Immature natural killer cell (primary cell): ENCODE data around the gene SUSD6. TPM values are rescaled to one million over a fixed set of nuclear protein-coding genes. Genes with fewer than 3 reads are reported as not detected.
"Not testable (repeated sequence)": the region's sequence is repeated elsewhere in the genome, so short reads cannot be mapped to it uniquely, and the experiment has no call there.

Experiments
- DNase-seq, 3 donors: peaks; one replicate each; pipeline ENCODE4 v3.0.0; 2022; ENCODE audit warnings: mixed read lengths in 1 of 3
- H3K27ac Mint-ChIP-seq, 6 donors: one replicate each; pipeline ENCODE4 v1.8.0; 2020; ENCODE audit warnings: mixed read lengths in 6 of 6, mild to moderate bottlenecking in 5 of 6, inconsistent platforms in 4 of 6, moderate library complexity in 3 of 6
- H3K27me3 Mint-ChIP-seq, 3 donors: one replicate each; pipeline ENCODE4 v1.8.0; 2020 to 2021; ENCODE audit warnings: low read depth in 3 of 3, mild to moderate bottlenecking in 3 of 3, mixed read lengths in 3 of 3, moderate library complexity in 3 of 3, inconsistent platforms in 1 of 3
- H3K36me3 Mint-ChIP-seq, 3 donors: one replicate each; pipeline ENCODE4 v1.8.0; 2020; ENCODE audit warnings: mixed read lengths in 3 of 3, inconsistent platforms in 2 of 3, mild to moderate bottlenecking in 2 of 3
- H3K4me1 Mint-ChIP-seq, 2 donors: one replicate each; pipeline ENCODE4 v1.8.0; 2020; ENCODE audit warnings: inconsistent platforms in 2 of 2, mild to moderate bottlenecking in 2 of 2, mixed read lengths in 2 of 2, moderate library complexity in 1 of 2
- H3K4me3 Mint-ChIP-seq, 5 donors: one replicate each; pipeline ENCODE4 v1.8.0; 2020; ENCODE audit warnings: mild to moderate bottlenecking in 5 of 5, mixed read lengths in 5 of 5, inconsistent platforms in 3 of 5, moderate library complexity in 3 of 5
- H3K9me3 Mint-ChIP-seq, 6 donors: one replicate each; pipeline ENCODE4 v1.8.0; 2020; ENCODE audit warnings: mild to moderate bottlenecking in 6 of 6, mixed read lengths in 6 of 6, inconsistent platforms in 4 of 6, moderate library complexity in 3 of 6
- polyA plus RNA-seq, 3 donors: library from polyadenylated mRNA; unstranded; fragments of 300-500 nt; fragmentation: Illumina TruSeq; gene quantifications; one replicate each; pipeline ENCODE4 v1.2.3, GENCODE V29; 2021

Gene SUSD6
- polyA plus RNA-seq, 3 donors from 2014 or later: 13.0 to 24.1 (median 15.5) TPM

DNA sequence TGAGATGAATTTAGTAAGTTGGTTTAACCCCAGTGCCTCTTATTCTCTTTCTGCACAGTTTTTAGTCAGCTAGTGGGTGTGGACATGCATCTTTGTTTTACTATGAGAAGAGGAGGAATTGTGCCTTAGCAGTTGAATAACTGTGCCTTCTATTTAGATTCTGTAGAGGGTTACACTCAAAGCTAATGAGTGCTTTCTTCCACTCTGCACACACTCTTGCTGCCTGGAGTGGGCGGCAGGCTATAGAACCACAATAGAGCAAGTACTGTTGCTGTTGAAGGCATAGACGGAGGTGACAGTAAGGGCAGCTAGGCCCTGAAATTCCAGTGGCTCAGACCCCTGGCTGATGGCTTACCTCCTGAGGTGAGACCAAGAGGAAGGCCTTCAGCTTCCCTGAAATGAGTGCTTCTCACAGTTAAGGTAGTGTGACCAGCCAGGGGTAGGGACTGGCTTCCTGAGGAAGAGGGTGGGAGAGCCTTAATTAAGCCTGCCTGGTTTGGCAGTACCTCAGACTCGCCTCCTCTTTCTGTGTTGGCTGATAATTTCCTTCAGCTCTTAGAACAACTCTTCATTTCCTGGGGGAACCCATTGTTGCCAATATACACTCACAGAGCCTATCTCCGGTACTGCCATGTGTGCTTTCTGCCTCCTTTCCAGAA lies 24.7 kb downstream of the SUSD6 start:
- Mint-ChIP-seq H3K27ac (peak overlapping the region; percentile 58 to 97 (median 94)), H3K9me3 (peaks cover 0 to under 1% (median 0%) of the 10 kb centered on the region in 6 donors), H3K36me3 (peaks cover 1 to 3% (median 3%) of the 10 kb centered on the region in 3 donors), H3K27me3 (peaks cover 5 to 18% (median 11%) of the 10 kb centered on the region in 3 donors), H3K4me3 (peak overlapping the region; percentile 67 to 84 (median 78)), H3K4me1 (peaks cover 95 to 99% of the 10 kb centered on the region in 2 donors)
- no peak for DNase-seq

DNA sequence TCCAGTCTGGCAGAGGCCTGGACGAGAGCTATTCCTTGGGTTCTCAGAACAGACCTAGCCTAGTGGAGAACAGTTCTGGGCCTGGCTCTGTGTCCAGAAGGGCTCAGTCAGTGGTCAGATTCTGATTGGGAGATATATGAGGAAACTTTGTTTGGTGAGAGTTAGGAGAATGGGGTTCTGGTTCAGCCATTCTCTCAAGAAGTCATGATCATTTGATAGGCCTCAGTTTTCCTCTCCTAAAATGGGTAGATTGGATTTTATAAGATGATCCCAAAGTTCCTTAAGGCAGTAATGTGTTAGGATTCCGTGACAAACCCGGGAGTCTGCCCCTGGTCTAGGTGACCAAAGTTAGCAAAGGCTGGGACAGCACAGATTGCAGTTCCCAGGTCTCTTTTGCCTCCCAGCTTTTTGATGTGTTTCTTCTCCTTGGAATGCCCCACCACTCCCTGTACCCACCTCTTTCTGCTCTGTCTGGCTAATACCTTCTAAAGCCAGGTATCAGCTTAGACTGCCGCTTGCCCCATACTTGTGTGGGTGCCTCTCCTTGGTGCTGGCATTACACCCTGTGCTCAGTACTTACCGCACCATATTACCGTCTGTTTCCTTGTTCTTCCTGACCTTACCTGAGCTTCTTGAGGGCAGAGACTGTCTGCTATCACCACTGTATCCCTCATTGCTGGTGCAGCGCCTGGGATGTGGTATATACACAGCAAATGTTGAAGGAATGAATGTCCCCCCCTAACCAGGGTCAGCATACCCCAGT lies 25.5 kb downstream of the SUSD6 start:
- Mint-ChIP-seq H3K9me3 (peaks cover 0 to 1% (median 0%) of the 10 kb centered on the region in 6 donors), H3K27ac (peak overlapping the region; percentile 58 to 97 (median 94)), H3K27me3 (peaks cover 5 to 18% (median 11%) of the 10 kb centered on the region in 3 donors), H3K4me1 (peaks cover 94 to 99% of the 10 kb centered on the region in 2 donors), H3K4me3 (peak overlapping the region; percentile 67 to 84 (median 78)), H3K36me3 (peaks cover 5 to 7% (median 6%) of the 10 kb centered on the region in 3 donors)
- no peak for DNase-seq

DNA sequence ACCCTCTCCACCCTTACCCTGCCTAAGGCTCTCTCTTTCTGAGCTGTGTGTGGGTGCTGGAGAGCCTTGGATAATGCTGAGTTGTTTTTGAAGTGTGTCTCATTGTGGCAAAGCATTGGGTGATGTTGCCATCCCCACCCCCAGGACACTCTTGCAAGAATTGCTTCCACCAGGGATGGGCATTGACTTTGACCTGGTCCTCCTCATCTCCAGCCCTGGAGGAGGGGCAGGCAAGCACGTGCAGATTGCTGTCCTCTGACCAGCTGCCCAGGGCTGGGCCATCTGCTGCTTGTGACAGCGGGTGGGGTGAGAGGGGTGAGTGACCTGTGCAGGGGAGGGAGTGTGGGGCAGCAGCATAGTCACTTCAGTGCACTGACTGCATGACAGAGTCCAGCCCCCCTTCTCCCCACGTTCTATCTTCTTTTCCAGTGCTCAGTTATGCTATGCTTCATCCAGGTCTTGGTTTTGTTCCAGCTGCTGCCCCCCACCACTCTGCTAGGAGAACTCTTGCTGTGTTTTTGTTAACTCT lies 26.2 kb downstream of the SUSD6 start:
- H3K27me3 Mint-ChIP-seq: peaks cover 8 to 13% (median 11%) of the 10 kb centered on the region in 3 donors
- H3K36me3 Mint-ChIP-seq: peaks cover 12 to 13% (median 12%) of the 10 kb centered on the region in 3 donors
- peak overlapping the region; percentile 58 to 97 (median 94) for H3K27ac Mint-ChIP-seq
- peaks cover 94 to 99% of the 10 kb centered on the region in 2 donors for H3K4me1 Mint-ChIP-seq
- no peak for DNase-seq
- peak overlapping the region; percentile 67 to 81 (median 70) for H3K4me3 Mint-ChIP-seq
- peaks cover 0 to 5% (median 0%) of the 10 kb centered on the region in 6 donors for H3K9me3 Mint-ChIP-seq

DNA sequence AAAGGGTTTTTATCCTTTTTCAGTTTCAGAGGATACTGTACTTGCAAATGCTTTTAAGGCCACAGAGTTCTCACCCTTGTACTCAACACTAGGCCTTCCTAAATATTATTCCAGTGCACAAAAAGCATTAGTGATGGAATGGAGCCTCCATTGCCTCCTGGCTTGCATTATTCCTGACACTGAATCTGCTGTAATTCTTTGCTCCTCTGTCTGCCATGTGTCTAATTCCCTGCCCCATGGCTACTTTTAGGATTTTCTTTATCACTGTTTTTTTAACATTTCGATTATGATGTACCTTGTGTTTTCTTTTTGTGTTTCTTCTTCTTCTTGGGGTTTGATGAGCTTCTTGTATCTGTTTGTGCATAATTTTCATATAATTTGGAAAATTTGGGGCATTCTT lies 29.5 kb downstream of the SUSD6 start:
- H3K27me3 Mint-ChIP-seq: peaks cover 3 to 11% (median 8%) of the 10 kb centered on the region in 3 donors
- peak overlapping the region; percentile 18 to 80 (median 60) for H3K27ac Mint-ChIP-seq
- no peak for DNase-seq
- H3K4me3 Mint-ChIP-seq: peak overlapping the region in 1 of 5 donors; percentile 12
- peaks cover 92 to 99% of the 10 kb centered on the region in 2 donors for H3K4me1 Mint-ChIP-seq
- H3K9me3 Mint-ChIP-seq: peaks cover 0 to 5% (median 0%) of the 10 kb centered on the region in 6 donors
- H3K36me3 Mint-ChIP-seq: peaks cover 18 to 22% (median 19%) of the 10 kb centered on the region in 3 donors

DNA sequence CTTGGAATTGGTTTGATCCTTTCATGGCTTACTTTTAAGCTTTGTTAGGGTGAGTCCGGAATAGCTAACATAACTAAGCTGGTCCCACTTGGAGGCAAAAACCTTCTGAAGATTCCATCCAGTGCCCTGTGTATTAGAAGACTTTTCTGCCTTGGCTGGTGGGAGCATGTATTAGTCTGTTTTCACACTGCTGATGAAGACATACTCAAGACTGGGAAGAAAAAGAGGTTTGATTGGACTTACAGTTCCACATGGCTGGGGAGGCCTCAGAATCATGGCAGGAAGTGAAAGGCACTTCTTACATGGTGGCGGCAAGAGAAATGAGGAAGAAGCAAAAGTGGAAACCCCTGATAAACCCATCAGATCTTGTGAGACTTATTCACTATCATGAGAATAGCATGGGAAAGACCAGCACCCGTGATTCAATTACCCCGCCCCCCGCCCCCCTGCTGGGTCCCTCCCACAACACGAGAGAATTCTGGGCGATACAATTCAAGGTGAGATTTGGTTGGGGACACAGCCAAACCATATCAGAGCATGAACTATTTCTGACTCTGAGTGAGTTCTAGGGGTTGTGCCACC lies 30.9 kb downstream of the SUSD6 start:
- DNase-seq, H3K9me3 Mint-ChIP-seq: not testable (repeated sequence)
- Mint-ChIP-seq H3K27ac (peak overlapping the region; percentile 29 to 81 (median 62)), H3K36me3 (peaks cover 18 to 22% (median 19%) of the 10 kb centered on the region in 3 donors), H3K27me3 (peaks cover 3 to 11% (median 8%) of the 10 kb centered on the region in 3 donors), H3K4me3 (peak overlapping the region in 1 of 5 donors; percentile 47), H3K4me1 (peaks cover 90 to 96% of the 10 kb centered on the region in 2 donors)

DNA sequence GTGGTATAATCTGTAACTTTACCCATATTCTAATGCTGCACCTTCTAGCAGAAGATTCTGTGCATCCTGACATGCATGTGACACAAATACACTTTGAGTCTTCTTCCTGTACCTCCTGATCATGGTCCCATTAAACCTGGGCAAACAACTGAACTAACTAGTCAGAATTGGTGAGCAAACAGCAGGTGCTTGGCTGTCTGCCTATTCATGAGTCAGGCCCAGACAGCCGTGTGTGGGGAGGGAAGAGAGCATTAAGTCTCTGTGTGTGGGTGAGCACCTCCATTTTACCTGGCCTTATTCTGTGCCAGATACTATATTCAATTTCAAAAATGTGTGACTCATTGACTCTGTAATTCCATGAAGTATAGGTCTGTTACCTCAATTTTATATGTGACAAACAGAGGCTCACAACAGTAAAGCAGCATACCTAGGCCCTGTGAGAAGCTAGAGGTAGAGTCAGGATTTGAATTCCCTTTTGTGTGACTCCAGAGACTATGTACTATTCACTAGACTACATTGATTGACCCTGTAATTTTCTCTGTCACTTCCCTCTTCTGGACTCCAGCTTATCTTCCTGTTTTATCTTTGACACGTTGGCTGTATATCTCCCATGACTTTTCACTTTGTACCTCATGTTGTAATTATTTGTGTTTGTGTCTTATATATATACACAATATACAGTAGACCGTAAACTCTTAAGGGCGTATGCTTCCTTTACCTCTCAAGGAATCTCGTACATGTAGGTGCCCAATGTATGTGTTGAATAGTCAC lies 32.2 kb downstream of the SUSD6 start:
- DNase-seq: no peak
- peaks cover 18 to 22% (median 19%) of the 10 kb centered on the region in 3 donors for H3K36me3 Mint-ChIP-seq
- H3K27ac Mint-ChIP-seq: peak overlapping the region; percentile 13 to 81 (median 42)
- H3K9me3 Mint-ChIP-seq: peaks cover 0 to 5% (median 0%) of the 10 kb centered on the region in 6 donors
- H3K4me3 Mint-ChIP-seq: peak overlapping the region in 4 of 5 donors; percentile 14 to 45 (median 36)
- peaks cover 90 to 96% of the 10 kb centered on the region in 2 donors for H3K4me1 Mint-ChIP-seq
- peaks cover 3 to 5% (median 4%) of the 10 kb centered on the region in 3 donors for H3K27me3 Mint-ChIP-seq

DNA sequence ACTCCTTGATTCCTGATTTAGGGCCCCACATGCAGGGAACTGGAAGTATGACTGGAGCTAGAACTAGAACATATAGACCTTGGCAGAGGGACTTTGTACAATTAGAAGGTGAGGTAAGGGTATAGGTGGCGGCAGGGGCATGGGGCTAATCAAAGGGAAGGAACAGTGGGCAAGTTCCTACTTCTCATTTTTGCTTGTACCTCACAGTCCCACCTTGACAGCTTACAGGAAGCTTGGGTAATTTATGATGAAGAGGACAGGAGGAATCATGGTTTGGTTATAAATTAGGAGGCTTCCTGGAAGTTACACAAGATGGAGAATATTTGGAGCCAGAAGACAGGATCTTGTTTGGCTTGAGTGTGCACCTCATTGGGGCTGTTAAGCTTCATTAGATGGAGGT lies 33.4 kb downstream of the SUSD6 start:
- Mint-ChIP-seq H3K27me3 (peaks cover 0 to 6% (median 3%) of the 10 kb centered on the region in 3 donors), H3K27ac (peak overlapping the region; percentile 1 to 69 (median 29)), H3K9me3 (peaks cover 0 to 5% (median 0%) of the 10 kb centered on the region in 6 donors), H3K4me1 (peaks cover 90 to 96% of the 10 kb centered on the region in 2 donors), H3K36me3 (peaks cover 18 to 22% (median 19%) of the 10 kb centered on the region in 3 donors), H3K4me3 (peak overlapping the region in 1 of 5 donors; percentile 42)
- no peak for DNase-seq

DNA sequence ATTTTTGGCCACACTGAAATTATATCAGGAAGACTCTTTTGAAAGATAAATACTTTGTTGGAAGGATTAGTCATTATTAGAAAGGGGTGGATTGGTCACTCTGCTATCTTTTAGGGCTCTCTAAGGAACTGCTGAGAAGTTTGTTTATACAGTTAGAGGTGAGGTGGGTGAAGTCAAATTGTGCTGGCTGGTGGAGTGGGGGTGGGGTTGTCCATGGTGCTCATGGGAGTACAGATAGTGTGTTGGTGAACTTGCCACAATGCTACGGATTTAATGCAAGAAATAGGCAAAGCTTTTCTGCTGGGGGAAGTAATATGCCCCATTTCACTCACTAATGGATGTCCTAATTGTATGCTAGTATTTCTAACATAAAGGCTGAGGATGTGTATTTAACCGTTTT lies 35.8 kb downstream of the SUSD6 start:
- peaks cover 94 to 97% of the 10 kb centered on the region in 2 donors for H3K4me1 Mint-ChIP-seq
- H3K27me3 Mint-ChIP-seq: peaks cover 0 to 6% (median 1%) of the 10 kb centered on the region in 3 donors
- H3K9me3 Mint-ChIP-seq: peaks cover 0 to 2% (median 0%) of the 10 kb centered on the region in 6 donors
- H3K36me3 Mint-ChIP-seq: peaks cover 7 to 14% (median 9%) of the 10 kb centered on the region in 3 donors
- DNase-seq: no peak
- peak overlapping the region in 3 of 6 donors; percentile 16 to 77 (median 22) for H3K27ac Mint-ChIP-seq
- no peak overlapping the region for H3K4me3 Mint-ChIP-seq

DNA sequence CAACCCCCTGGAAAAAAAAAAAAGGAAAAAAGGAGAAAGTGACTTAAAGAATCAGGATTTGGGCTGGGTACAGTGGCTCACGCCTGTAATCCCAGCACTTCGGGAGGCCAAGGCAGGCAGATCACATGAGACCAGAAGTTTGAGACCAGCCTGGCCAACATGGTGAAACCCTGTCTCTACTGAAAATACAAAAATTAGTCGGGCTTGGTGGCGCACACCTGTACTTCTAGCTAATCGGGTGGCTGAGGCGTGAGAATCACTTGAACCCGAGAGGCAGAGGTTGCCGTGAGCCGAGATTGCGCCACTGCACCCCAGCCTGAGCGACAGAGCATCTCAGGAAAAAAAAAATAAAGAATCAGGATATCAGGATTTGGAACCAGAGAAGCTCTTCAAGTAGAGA lies 36.2 kb downstream of the SUSD6 start:
- H3K27me3 Mint-ChIP-seq, H3K36me3 Mint-ChIP-seq, H3K27ac Mint-ChIP-seq, DNase-seq, H3K9me3 Mint-ChIP-seq: not testable (repeated sequence)
- Mint-ChIP-seq H3K4me1 (peaks cover 93 to 97% of the 10 kb centered on the region in 2 donors), H3K4me3 (peak overlapping the region in 1 of 5 donors; percentile 11)

DNA sequence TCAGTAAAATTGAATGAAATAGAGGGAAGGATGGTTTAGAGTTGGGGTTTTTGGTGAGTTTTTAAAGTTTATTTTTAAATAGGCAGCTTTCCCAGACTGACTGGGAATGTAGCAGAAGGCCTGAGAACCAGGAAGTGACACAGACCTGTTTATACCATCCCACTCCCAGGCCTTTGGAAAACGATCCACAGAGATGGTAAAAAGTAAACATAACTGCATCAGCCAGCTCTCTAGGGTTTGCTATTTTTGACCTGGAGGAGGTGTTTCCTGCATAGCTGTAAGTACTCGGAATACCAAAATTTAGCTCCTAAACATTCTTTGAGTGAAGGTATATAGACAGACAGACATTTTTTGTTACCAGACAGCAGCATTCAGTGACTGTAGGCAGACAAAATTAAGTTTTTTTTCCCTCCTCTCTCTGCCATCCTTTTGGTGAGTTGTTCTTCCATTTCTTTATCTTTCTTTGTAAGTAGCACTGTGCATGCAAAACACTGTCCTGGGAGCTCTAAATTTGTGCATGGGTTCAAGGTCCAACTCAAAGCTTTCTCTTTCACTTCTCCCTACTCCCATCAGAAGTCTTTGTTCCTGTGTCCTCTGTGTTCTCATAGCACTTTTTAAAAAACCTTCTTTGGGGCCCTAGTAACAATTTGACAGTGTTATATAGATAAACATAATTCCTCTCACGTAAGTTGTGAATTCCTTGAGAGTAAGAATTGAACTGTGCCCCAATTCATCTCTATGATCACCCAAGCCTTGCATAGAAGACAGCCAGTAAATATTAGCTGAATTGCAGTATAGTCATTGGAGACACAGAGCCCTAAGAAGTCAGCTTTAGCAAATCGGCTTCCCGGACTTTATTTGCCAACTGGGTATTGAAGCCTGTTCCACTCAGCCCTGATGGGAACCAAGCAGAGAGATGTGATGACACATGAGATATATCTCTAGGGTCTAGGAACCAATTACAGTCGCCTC lies 37.4 kb downstream of the SUSD6 start:
- DNase-seq: no peak
- Mint-ChIP-seq H3K4me1 (peaks cover 93 to 97% of the 10 kb centered on the region in 2 donors), H3K27me3 (peaks cover 0 to 9% (median 0%) of the 10 kb centered on the region in 3 donors), H3K27ac (peak overlapping the region; percentile 17 to 82 (median 64)), H3K4me3 (peak overlapping the region; percentile 7 to 57 (median 25)), H3K36me3 (no peaks in the 10 kb centered on the region), H3K9me3 (no peaks in the 10 kb centered on the region)

DNA sequence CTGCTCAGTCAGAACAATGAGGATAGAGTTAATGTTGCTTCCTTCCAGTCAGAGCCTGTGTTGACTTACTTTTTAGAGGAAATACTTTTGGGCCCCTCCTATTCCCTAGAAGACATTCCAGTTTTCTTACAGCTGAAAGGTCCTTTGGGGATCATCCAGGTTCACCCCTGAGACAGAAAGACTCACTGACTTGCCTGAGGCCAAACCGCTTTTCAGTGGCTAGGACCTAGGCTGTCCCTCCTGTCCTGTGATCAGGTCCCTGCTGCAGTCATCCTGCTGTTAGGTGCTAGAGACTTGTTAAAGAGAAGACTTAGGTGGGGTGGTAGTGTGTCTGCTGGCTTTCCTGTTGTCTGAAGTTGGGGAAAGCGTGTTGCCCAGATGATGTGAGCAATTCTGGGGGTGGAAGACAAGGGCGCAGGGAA lies 39.6 kb downstream of the SUSD6 start:
- Mint-ChIP-seq H3K27ac (peak overlapping the region; percentile 66 to 83 (median 77)), H3K4me1 (peaks cover 93 to 97% of the 10 kb centered on the region in 2 donors), H3K9me3 (no peaks in the 10 kb centered on the region), H3K36me3 (no peaks in the 10 kb centered on the region), H3K4me3 (peak overlapping the region; percentile 1 to 59 (median 38)), H3K27me3 (peaks cover 0 to 9% (median 0%) of the 10 kb centered on the region in 3 donors)
- DNase-seq: no peak

DNA sequence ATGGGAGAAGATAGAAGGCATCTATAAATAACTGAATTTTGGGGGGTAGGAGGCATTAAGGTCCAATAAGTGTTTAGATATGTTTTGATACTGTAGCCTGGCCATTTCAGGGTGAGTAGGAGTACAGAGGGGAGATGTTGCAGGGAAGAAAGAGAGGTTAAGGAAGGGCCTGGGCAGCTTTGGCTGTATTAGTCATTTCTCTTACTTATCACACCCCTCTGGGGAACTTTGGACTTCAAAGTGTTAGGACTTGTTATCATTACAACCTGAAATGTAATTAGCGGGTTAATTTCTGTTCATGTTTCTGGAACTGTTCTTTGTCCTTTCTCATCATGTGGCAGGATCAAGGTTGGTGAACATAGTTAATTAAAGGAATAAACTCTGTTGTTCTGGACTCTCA lies 40.3 kb downstream of the SUSD6 start:
- Mint-ChIP-seq H3K36me3 (no peaks in the 10 kb centered on the region), H3K9me3 (no peaks in the 10 kb centered on the region), H3K4me3 (peak overlapping the region; percentile 1 to 59 (median 38)), H3K4me1 (peaks cover 93 to 99% of the 10 kb centered on the region in 2 donors), H3K27ac (peak overlapping the region; percentile 66 to 83 (median 77)), H3K27me3 (peaks cover 0 to 9% (median 0%) of the 10 kb centered on the region in 3 donors)
- DNase-seq: no peak
